ENCODE data around the gene PRKCE. TPM values are rescaled to one million over a fixed set of nuclear protein-coding genes. Genes with fewer than 3 reads are reported as not detected.

The PRKCE gene
- polyA plus RNA-seq, 1 of the 3 experiments (the other 2 are of a cell fraction) = 16.3 TPM

- H3K79me2 ChIP-seq (ENCODE audit: insufficient read depth) = no peaks in the 10 kb centered on the region
- ChIA-PET CTCF (interaction anchor here (0.7 to 1.3 kb wide), 5 partner anchors 14 to 64 kb away, joined by 3 to 5 read pairs (median 3); no protein-coding TSS in a partner anchor), POLR2A (no interaction called here)
- H3F3A ChIP-seq (replicated peaks; ENCODE audit: insufficient read depth) = peaks cover 4% of the 10 kb centered on the region
- H3K9me2 ChIP-seq = no peaks in the 10 kb centered on the region
- H3K27me3 ChIP-seq (ENCODE audit: insufficient read depth) = no peaks in the 10 kb centered on the region
- TF ChIP-seq ELF1 (IDR thresholded peaks at IDR 0.05) = no peak
- peaks cover 20 to 55% of the 10 kb centered on the region in 2 experiments for H3K4me1 ChIP-seq (ENCODE audit: control insufficient read depth in 1 of 2, insufficient read depth in 2 of 2, low read depth in 1 of 2, low read length in 1 of 2)
- H3K36me3 ChIP-seq (replicated peaks in 1 of 2; ENCODE audit: control insufficient read depth in 1 of 2, insufficient read depth in 2 of 2, low read length in 1 of 2) = no peaks in the 10 kb centered on the region
- H3K9ac ChIP-seq = no peak overlapping the region
- no peaks in the 10 kb centered on the region for H4K20me1 ChIP-seq (ENCODE audit: insufficient read depth)
- H3K4me3 ChIP-seq (ENCODE audit: low read depth in 2 of 2, low read length in 1 of 2) = no peak overlapping the region
- no peak overlapping the region for H2AFZ ChIP-seq (ENCODE audit: low read depth)
- H3K27ac ChIP-seq (ENCODE audit: low read depth in 2 of 2, low read length in 1 of 2) = no peak overlapping the region
- H3K9me3 ChIP-seq = no peaks in the 10 kb centered on the region
- DNase-seq = no peak
- 95% methylated on average over 8 of the region's 8 CpGs for WGBS (ENCODE audit: low lambda C conversion rate)
- no peak overlapping the region for H3K4me2 ChIP-seq
Measured at GRCh38 chr2:45843136-45843535, 191.7 kb downstream of the PRKCE start.

- peak overlapping the region; percentile 32; the same call in 1 of the 2 replicates for H3K4me2 ChIP-seq
Measured at GRCh38 chr2:45844796-45845457, 193.5 kb downstream of the PRKCE start.

More at GRCh38 chr2:45844796-45845457, 193.5 kb downstream of the PRKCE start:
- Histone ChIP-seq H3K9me2 (no peaks in the 10 kb centered on the region), H3F3A (replicated peaks; ENCODE audit: insufficient read depth) (peaks cover 9% of the 10 kb centered on the region), H2AFZ (ENCODE audit: low read depth) (no peak overlapping the region), H4K20me1 (ENCODE audit: insufficient read depth) (no peaks in the 10 kb centered on the region), H3K9me3 (no peaks in the 10 kb centered on the region), H3K36me3 (replicated peaks in 1 of 2; ENCODE audit: control insufficient read depth in 1 of 2, insufficient read depth in 2 of 2, low read length in 1 of 2) (no peaks in the 10 kb centered on the region), H3K9ac (no peak overlapping the region), H3K79me2 (ENCODE audit: insufficient read depth) (no peaks in the 10 kb centered on the region), H3K27me3 (ENCODE audit: insufficient read depth) (no peaks in the 10 kb centered on the region), H3K4me1 (ENCODE audit: control insufficient read depth in 1 of 2, insufficient read depth in 2 of 2, low read depth in 1 of 2, low read length in 1 of 2) (peaks cover 16 to 53% of the 10 kb centered on the region in 2 experiments), H3K27ac (ENCODE audit: low read depth in 2 of 2, low read length in 1 of 2) (peak overlapping the region; percentile 29 to 62; a peak in 3 of 4 replicates), H3K4me3 (ENCODE audit: low read depth in 2 of 2, low read length in 1 of 2) (no peak overlapping the region)
- ChIA-PET POLR2A (interaction anchor here (2.1 kb wide), 1 partner anchor 21 kb away, joined by 4 read pairs; no protein-coding TSS in a partner anchor), CTCF (interaction anchor here (0.7 to 1.0 kb wide), 3 partner anchors 14 to 107 kb away, joined by 3 read pairs; no protein-coding TSS in a partner anchor)
- no peak for DNase-seq
- TF ChIP-seq TEAD4 (IDR thresholded peaks at IDR 0.05; ENCODE audit: borderline replicate concordance, insufficient read depth) = no peak
- TF ChIP-seq NRF1 (IDR thresholded peaks at IDR 0.05; ENCODE audit: low read depth, low read length) = no peak
- no peak for TF ChIP-seq FOXJ3 (CRISPR knock-in tag; IDR thresholded peaks at IDR 0.05)
- TF ChIP-seq CHD2 (IDR thresholded peaks at IDR 0.05; ENCODE audit: low read length, partially characterized antibody) = no peak
- no peak for TF ChIP-seq REST (IDR thresholded peaks at IDR 0.05; ENCODE audit: low read depth, low read length)
- TF ChIP-seq PBX3 (IDR thresholded peaks at IDR 0.05) = no peak
- TF ChIP-seq GATA2 (CRISPR knock-in tag; IDR thresholded peaks at IDR 0.05) = no peak
- TF ChIP-seq MXI1 (IDR thresholded peaks at IDR 0.05; ENCODE audit: low read depth, low read length) = no peak
- TF ChIP-seq EP300 (IDR thresholded peaks at IDR 0.05; ENCODE audit: borderline replicate concordance in 1 of 2, low read depth in 1 of 2, low read length in 1 of 2) = no peak
- TF ChIP-seq MEF2A (IDR thresholded peaks at IDR 0.05; ENCODE audit: borderline replicate concordance, low read depth) = no peak
- 90% methylated on average over 3 of the region's 3 CpGs for WGBS (ENCODE audit: low lambda C conversion rate)

Measured in SK-N-SH (cell line).